B cell (primary cell): Measurements from ENCODE around the gene PAK4. TPM values are rescaled to one million over a fixed set of nuclear protein-coding genes. Genes with fewer than 3 reads are reported as not detected.

Source experiments
- ATAC-seq: fragments of 200-7000 bp; cut with Tn5 transposase; one replicate; pipeline ENCODE4 v1.10.0; 2021; ENCODE audit warnings: low read depth, mild to moderate bottlenecking, moderate number of reproducible peaks, moderate library complexity
- CTCF ChIA-PET: fragments of 350-600 bp; sonication (Branson Sonifier 250); formaldehyde crosslinking; loops from one replicate; lab custom pipeline; 2021; ENCODE audit warnings: antibody characterized with exemption, inconsistent platforms; lab: Charles Lee
- POLR2A ChIA-PET: fragments of 350-600 bp; sonication (Branson Sonifier 250); formaldehyde crosslinking; loops from one replicate; lab custom pipeline; 2021; ENCODE audit warnings: antibody characterized with exemption; lab: Charles Lee
- DNase-seq: peaks from one replicate; pipeline ENCODE4 v3.0.0; 2013
- H2AFZ ChIP-seq: 2 replicates; pipeline ENCODE4 v1.6.1; 2012; ENCODE audit warnings: mild to moderate bottlenecking, low read depth, low read length; ENCODE audit not compliant: insufficient read depth, poor library complexity, severe bottlenecking
- H3K27ac ChIP-seq, 2 donors: 1 replicate in 1 of 2; 2 replicates in 1 of 2; pipeline ENCODE4 v1.5.1; 2012 to 2013; ENCODE audit warnings: low read length in 2 of 2, mild to moderate bottlenecking in 2 of 2, moderate library complexity in 1 of 2
- H3K27me3 ChIP-seq, 4 experiments: fragments of 200-600 bp in 1 of 4; sonication (generic) in 1 of 4; replicated peaks in 1 of 4; 1 replicate in 2 of 4; 2 replicates in 2 of 4; pipeline versions ENCODE4 v1.6.1 to v1.7.0; 2013 to 2016; ENCODE audit warnings: low read length in 3 of 4, mild to moderate bottlenecking in 2 of 4, mixed read lengths in 1 of 4, moderate library complexity in 1 of 4; ENCODE audit not compliant: insufficient read depth in 4 of 4, control insufficient read depth in 3 of 4; ENCODE audit errors: control extremely low read depth in 1 of 4
- H3K36me3 ChIP-seq, 2 experiments: replicated peaks in 1 of 2; 1 replicate in 1 of 2; 2 replicates in 1 of 2; pipeline versions ENCODE4 v1.6.1 to v1.7.1; 2013; ENCODE audit warnings: low read length in 1 of 2; ENCODE audit not compliant: insufficient read depth in 2 of 2, control insufficient read depth in 1 of 2; ENCODE audit errors: control extremely low read depth in 1 of 2, extremely low read depth in 1 of 2
- H3K4me1 ChIP-seq, 2 donors: fragments of 200-600 bp in 1 of 2; sonication (generic) in 1 of 2; 1 replicate in 1 of 2; 2 replicates in 1 of 2; pipeline versions ENCODE4 v1.5.1 to v1.6.1; 2013 to 2017; ENCODE audit warnings: low read length in 2 of 2; ENCODE audit not compliant: control insufficient read depth in 2 of 2, insufficient read depth in 2 of 2
- H3K4me2 ChIP-seq: replicated peaks from 2 replicates; pipeline ENCODE3; 2012; ENCODE audit warnings: mild to moderate bottlenecking, low read depth, low read length; ENCODE audit not compliant: poor library complexity, severe bottlenecking
- H3K4me3 ChIP-seq, 5 experiments: fragments of 200-600 bp in 1 of 5; sonication (generic) in 1 of 5; 1 replicate in 3 of 5; 2 replicates in 2 of 5; pipeline versions ENCODE4 v1.5.1 to v1.7.0; 2011 to 2016; ENCODE audit warnings: low read length in 4 of 5, mild to moderate bottlenecking in 4 of 5, low read depth in 2 of 5, control low read depth in 1 of 5, moderate library complexity in 1 of 5; ENCODE audit not compliant: insufficient read depth in 1 of 5; ENCODE audit errors: control extremely low read depth in 1 of 5, extremely low read depth in 1 of 5
- H3K79me2 ChIP-seq: fragments of 200-600 bp; sonication (generic); one replicate; pipeline ENCODE4 v1.6.0; 2016; ENCODE audit warnings: low read length; ENCODE audit not compliant: control insufficient read depth, insufficient read depth
- H3K9ac ChIP-seq: fragments of 200-600 bp; sonication (generic); 2 replicates; pipeline ENCODE4 v1.6.1; 2017; ENCODE audit warnings: mild to moderate bottlenecking, low read length, moderate library complexity
- H3K9me3 ChIP-seq, 3 donors: one replicate each; pipeline versions ENCODE4 v1.6.1 to v1.7.1; 2013; ENCODE audit warnings: low read length in 2 of 3; ENCODE audit not compliant: control insufficient read depth in 2 of 3, insufficient read depth in 1 of 3; ENCODE audit errors: control extremely low read depth in 1 of 3
- H4K20me1 ChIP-seq: 2 replicates; pipeline ENCODE4 v1.6.0; 2012; ENCODE audit warnings: mild to moderate bottlenecking, low read length; ENCODE audit not compliant: insufficient read depth, control insufficient read depth, poor library complexity, severe bottlenecking
- H3K27ac Mint-ChIP-seq: one replicate; pipeline ENCODE4 v1.8.0; 2021; ENCODE audit warnings: mixed read lengths
- H3K27me3 Mint-ChIP-seq: one replicate; pipeline ENCODE4 v1.8.0; 2021; ENCODE audit warnings: mixed read lengths
- H3K4me1 Mint-ChIP-seq: one replicate; pipeline ENCODE4 v1.8.0; 2021; ENCODE audit warnings: mixed read lengths
- H3K4me3 Mint-ChIP-seq: one replicate; pipeline ENCODE4 v1.8.0; 2021; ENCODE audit warnings: mixed read lengths
- H3K9me3 Mint-ChIP-seq: one replicate; pipeline ENCODE4 v1.8.0; 2022; ENCODE audit warnings: mixed read lengths; ENCODE audit not compliant: insufficient read depth
- EZH2 ChIP-seq: IDR thresholded peaks from 2 replicates; pipeline ENCODE4 v1.6.1; 2012; ENCODE audit warnings: borderline replicate concordance, low read depth, mild to moderate bottlenecking, moderate library complexity, low read length; ENCODE audit not compliant: insufficient read depth, poor library complexity, severe bottlenecking
- WGBS: methylation state at CpG from one replicate; pipeline ENCODE4 v1.1.5; 2013; ENCODE audit warnings: missing lambda C conversion rate; ENCODE audit not compliant: insufficient coverage; 5-methylcytosine and 5-hydroxymethylcytosine counted together
- intact Hi-C: fragments of 100-400 bp; cut with micrococcal nuclease; formaldehyde crosslinking; loops from one replicate; pipeline ENCODE4 v1.10.0; 2022
- polyA plus RNA-seq: library from polyadenylated mRNA; depleted of rRNA; stranded (reverse); fragments of >200 nt; gene quantifications from 2 replicates; pipeline ENCODE4 v1.2.3, GENCODE V29; 2012
- total RNA-seq, 2 donors: library from RNA; stranded (reverse); fragments of 120-200 nt in 1 of 2; gene quantifications; 1 replicate in 1 of 2; 2 replicates in 1 of 2; pipeline versions ENCODE4 v1.2.3 to v1.2.4, GENCODE V29; 2013 to 2022
- TF ChIP-seq, protein P1 (sequence below): fragments of 200-600 bp; IDR thresholded peaks from one replicate; pipeline ENCODE4 v1.8.0; 2022; ENCODE audit warnings: antibody characterized with exemption, mild to moderate bottlenecking

Gene PAK4
- total and polyA plus RNA-seq, 2 donors (not counting 1 experiment from before 2014, with no cell fraction given) = 12.0 to 23.3 TPM

GRCh38 chr19:39174142-39174541 is 48.6 kb downstream of the PAK4 start:
- H2AFZ ChIP-seq = no peak overlapping the region
- ChIA-PET CTCF (no interaction called here), POLR2A (no interaction called here)
- intact Hi-C loops = no loop called here
- Mint-ChIP-seq H3K4me1 (no peaks in the 10 kb centered on the region), H3K27ac (no peak overlapping the region), H3K27me3 (no peaks in the 10 kb centered on the region), H3K9me3 (no peaks in the 10 kb centered on the region), H3K4me3 (no peak overlapping the region)
- H3K36me3 ChIP-seq = peaks cover 0 to 23% of the 10 kb centered on the region in 2 experiments
- no peaks in the 10 kb centered on the region for H3K9me3 ChIP-seq
- H3K27me3 ChIP-seq = no peaks in the 10 kb centered on the region
- H3K4me1 ChIP-seq = no peaks in the 10 kb centered on the region
- TF ChIP-seq EZH2 = no peak
- TF ChIP-seq, protein P1, sequence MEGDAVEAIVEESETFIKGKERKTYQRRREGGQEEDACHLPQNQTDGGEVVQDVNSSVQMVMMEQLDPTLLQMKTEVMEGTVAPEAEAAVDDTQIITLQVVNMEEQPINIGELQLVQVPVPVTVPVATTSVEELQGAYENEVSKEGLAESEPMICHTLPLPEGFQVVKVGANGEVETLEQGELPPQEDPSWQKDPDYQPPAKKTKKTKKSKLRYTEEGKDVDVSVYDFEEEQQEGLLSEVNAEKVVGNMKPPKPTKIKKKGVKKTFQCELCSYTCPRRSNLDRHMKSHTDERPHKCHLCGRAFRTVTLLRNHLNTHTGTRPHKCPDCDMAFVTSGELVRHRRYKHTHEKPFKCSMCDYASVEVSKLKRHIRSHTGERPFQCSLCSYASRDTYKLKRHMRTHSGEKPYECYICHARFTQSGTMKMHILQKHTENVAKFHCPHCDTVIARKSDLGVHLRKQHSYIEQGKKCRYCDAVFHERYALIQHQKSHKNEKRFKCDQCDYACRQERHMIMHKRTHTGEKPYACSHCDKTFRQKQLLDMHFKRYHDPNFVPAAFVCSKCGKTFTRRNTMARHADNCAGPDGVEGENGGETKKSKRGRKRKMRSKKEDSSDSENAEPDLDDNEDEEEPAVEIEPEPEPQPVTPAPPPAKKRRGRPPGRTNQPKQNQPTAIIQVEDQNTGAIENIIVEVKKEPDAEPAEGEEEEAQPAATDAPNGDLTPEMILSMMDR = no peak
- no peaks in the 10 kb centered on the region for H3K79me2 ChIP-seq
- 95% methylated on average over 16 of the region's 16 CpGs for WGBS
- no peak overlapping the region for H3K9ac ChIP-seq
- H4K20me1 ChIP-seq = no peaks in the 10 kb centered on the region
- H3K4me2 ChIP-seq = no peak overlapping the region
- no peak overlapping the region for H3K4me3 ChIP-seq
- no peak overlapping the region for H3K27ac ChIP-seq
- ATAC-seq (no peak), DNase-seq (no peak)

DNA sequence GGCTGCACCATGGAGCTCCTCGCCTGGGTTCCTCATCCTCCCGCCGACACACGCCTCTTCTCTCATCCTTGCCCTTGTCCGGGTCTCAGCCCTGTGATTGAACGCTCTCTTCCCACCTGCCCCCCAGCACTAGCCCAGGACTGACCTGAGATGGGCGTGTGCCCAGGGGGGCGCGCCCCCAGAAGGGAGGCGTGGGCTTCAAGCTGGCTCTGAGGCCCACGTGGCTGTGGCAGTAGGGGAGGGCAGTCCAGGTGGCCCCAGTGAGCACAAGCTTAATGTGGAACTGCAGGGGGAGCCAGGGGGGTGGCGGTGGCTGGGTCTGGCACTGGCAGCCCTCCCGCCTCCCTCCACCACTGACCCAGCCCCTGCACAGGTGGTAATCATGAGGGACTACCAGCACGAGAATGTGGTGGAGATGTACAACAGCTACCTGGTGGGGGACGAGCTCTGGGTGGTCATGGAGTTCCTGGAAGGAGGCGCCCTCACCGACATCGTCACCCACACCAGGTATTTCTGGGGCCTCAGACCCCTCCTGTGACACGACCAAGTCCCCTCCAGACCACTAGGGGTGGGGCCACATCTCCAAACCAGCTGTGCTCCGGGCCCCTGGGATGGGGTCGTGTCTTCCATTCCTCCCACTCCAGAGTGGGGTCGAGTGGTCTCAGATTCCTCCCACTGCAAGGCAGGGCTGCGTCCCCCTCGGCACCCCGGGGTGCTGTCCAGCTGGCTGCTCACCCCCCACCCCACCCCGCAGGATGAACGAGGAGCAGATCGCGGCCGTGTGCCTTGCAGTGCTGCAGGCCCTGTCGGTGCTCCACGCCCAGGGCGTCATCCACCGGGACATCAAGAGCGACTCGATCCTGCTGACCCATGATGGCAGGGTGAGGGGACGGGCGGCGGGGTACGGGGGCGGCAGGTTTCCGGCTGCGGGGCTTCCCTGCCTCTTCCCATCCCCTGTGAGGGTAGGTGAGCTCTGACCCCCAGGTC is 49.3 kb downstream of the PAK4 start:
- H3K27me3 ChIP-seq = no peaks in the 10 kb centered on the region
- Mint-ChIP-seq H3K27me3 (no peaks in the 10 kb centered on the region), H3K4me3 (no peak overlapping the region), H3K9me3 (no peaks in the 10 kb centered on the region), H3K27ac (no peak overlapping the region), H3K4me1 (no peaks in the 10 kb centered on the region)
- no peak overlapping the region for H3K4me3 ChIP-seq
- H3K79me2 ChIP-seq = no peaks in the 10 kb centered on the region
- H2AFZ ChIP-seq = no peak overlapping the region
- CTCF ChIA-PET = no interaction called here
- DNase-seq (no peak), ATAC-seq (no peak)
- peaks cover 0 to 22% of the 10 kb centered on the region in 2 experiments for H3K36me3 ChIP-seq
- H3K27ac ChIP-seq = no peak overlapping the region
- WGBS = 96% methylated on average over 35 of the region's 43 CpGs
- no peak overlapping the region for H3K9ac ChIP-seq
- H3K4me1 ChIP-seq = no peaks in the 10 kb centered on the region
- no peaks in the 10 kb centered on the region for H4K20me1 ChIP-seq
- no peak overlapping the region for H3K4me2 ChIP-seq
- POLR2A ChIA-PET = no interaction called here
- no peaks in the 10 kb centered on the region for H3K9me3 ChIP-seq
- intact Hi-C loops = no loop called here
- TF ChIP-seq EZH2 = no peak
- TF ChIP-seq, protein P1 = no peak
